ENCODE measurements around the gene EFNA2.

DNA sequence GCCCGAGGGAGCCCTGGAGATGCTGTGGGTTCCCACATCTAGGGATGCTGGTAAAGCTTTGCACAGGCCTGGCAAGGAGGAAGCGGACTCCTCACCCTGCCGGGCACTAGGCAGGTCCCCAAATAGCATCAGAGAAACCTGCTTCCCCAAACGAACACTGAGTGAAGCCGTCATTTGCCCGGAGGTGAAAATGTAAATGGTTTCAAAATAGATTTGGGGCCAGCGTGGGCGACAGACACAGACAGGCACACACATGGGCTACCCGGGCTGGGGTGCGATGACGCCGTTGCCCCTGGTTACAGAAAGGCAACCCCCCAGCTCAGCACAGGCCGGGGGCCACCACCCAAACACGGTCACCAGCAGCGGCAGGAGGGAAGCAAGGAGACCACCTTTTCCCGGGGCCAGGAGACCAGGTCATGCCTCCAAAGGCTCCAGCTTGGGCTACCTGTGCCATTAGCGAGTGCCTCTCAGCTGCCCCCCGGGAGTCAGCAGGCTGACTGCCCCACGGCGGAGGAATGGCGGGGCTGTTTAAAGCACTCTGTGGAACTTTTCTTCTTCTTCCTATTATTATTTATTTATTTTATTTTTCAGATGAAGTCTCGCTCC, 50.5 kb downstream of the EFNA2 start:
- TF ChIP-seq, protein P1, sequence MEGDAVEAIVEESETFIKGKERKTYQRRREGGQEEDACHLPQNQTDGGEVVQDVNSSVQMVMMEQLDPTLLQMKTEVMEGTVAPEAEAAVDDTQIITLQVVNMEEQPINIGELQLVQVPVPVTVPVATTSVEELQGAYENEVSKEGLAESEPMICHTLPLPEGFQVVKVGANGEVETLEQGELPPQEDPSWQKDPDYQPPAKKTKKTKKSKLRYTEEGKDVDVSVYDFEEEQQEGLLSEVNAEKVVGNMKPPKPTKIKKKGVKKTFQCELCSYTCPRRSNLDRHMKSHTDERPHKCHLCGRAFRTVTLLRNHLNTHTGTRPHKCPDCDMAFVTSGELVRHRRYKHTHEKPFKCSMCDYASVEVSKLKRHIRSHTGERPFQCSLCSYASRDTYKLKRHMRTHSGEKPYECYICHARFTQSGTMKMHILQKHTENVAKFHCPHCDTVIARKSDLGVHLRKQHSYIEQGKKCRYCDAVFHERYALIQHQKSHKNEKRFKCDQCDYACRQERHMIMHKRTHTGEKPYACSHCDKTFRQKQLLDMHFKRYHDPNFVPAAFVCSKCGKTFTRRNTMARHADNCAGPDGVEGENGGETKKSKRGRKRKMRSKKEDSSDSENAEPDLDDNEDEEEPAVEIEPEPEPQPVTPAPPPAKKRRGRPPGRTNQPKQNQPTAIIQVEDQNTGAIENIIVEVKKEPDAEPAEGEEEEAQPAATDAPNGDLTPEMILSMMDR (IDR thresholded peaks at IDR 0.05), result no peak
- no peak for TF ChIP-seq POLR2A (IDR thresholded peaks at IDR 0.05)
- TF ChIP-seq POLR2AphosphoS5 (IDR thresholded peaks at IDR 0.05), result no peak
- no peak for TF ChIP-seq EP300 (IDR thresholded peaks at IDR 0.05)

All from stomach (tissue), 4 donors.